GM18505 (cell line): Measurements from ENCODE around the gene SPPL2C.

Source experiments
- ATAC-seq: cut with Tn5 transposase; IDR thresholded peaks from one replicate; pipeline ENCODE4 v1.9.1; 2021; ENCODE audit not compliant: unreplicated experiment
- POLR2A ChIP-seq: IDR thresholded peaks from 4 replicates; pipeline ENCODE4 v1.6.1; 2011; ENCODE audit warnings: borderline replicate concordance; ENCODE audit not compliant: insufficient read depth, insufficient read length; ENCODE audit errors: extremely low read depth

Gene SPPL2C

DNA sequence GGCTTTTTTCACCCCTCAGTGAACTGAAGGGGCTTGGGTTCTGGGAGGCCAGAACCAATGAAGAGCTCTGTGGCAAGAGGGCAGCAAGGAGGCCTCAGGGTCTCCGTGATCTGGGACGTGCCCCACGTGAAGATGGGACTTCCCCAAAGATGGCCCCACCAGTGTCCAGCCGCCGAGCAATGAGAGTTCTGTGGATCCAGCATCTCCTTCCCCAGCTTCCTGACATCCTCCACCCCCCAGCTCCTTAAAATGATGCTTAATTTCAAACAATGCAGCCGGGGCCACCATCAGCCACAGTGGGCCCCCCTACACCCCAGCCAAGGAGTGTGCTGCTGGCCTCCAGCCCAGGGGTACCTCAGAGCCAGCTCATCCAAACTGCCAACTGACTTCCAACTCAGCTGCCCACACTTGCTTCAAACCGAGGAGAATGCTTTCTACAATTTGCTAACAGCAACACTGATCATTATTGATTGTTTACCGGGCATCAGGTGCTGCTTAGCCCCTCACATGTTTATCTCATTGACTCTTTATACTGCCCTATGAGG, 5.9 kb upstream of the SPPL2C start:
- TF ChIP-seq POLR2A = no peak
- no peak for ATAC-seq

DNA sequence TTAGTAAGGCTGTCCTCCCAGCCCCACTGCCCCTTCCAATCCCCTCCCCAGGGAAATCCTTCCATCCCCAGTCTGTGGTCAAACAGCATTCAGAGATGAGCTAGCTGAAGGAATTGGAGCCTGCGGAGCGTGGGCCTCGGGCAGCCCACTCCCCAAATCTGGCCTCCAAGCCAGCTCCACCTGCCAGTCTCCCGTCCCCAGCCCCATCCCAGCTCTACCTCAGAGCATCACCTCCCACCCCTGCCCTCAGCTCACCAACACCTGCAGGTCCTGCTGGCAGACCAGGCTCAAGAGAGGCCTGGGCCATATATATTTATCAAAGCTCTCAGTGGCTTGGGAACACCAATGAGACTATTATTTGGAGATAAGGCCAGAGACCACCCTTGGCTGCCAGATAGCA, 5.2 kb upstream of the SPPL2C start:
- no peak for ATAC-seq
- no peak for TF ChIP-seq POLR2A

DNA sequence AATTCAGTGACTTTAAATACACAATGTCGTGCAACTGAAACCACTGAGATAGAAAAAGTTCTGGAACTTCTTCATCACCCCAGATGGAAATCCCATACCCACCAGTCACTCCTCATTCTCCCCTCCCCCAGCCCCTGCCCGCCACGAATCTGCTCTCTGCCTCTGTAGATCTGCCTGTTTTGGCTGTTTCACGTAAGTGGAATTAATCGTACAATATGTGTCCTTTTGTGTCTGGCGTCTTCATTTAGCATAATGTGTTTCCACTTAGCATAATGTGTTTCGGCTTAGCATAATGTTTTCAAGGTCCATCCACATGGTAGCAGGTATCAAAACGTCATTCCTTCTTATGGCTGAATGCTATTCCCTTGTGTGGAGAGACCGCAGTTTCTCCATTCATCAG, 3.5 kb upstream of the SPPL2C start:
- ATAC-seq = no peak
- no peak for TF ChIP-seq POLR2A

DNA sequence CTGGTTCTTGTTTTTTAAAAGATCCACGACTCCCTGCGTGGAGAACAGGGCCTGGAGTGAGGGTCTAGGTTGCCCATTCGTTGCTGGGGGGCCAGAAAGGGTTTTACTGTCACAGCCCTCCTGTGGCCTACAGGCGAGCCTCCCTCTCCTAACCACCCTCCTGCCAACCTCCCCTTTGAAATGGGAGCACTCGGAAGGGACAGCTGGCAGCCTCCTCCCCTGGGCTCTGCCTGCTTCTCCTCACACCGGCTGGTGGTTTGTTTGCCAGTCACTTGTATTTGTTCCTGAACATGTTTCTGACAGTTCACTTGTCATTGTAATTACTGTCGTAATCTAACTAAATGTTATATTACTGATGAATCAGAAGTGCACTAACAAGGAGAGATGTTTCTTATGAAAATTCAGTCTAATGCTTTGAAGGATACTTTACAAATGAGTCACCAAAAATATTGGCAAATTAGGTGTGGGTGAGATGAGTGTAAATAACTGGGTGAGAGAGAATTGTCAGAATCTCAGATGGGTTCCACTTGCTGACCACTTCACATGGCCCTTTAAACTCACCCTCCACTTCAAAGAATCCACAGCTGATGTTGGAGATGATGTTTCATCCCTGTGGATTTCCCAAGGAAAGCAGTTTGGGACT, 2.7 kb upstream of the SPPL2C start:
- no peak for TF ChIP-seq POLR2A
- no peak for ATAC-seq

DNA sequence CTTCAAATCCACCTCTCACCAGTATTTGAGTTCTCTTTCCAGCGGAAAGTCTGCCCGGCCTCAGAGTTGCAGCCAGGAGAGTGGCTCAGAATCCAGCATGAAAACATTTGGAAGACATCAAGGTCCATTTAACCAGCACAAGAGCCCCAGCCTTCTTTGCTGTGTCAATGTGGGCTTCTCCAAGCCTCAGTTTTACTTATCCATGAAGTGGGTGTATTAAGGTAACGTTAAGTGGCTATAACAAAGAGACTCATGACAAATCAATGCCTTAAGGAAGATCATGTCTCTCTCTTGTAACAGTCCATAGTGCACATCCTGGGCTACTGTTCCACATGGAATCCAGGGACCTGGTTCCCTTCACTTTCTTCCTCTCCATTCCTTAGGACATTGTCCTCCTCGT, 959 bp upstream of the SPPL2C start:
- TF ChIP-seq POLR2A = no peak
- no peak for ATAC-seq

DNA sequence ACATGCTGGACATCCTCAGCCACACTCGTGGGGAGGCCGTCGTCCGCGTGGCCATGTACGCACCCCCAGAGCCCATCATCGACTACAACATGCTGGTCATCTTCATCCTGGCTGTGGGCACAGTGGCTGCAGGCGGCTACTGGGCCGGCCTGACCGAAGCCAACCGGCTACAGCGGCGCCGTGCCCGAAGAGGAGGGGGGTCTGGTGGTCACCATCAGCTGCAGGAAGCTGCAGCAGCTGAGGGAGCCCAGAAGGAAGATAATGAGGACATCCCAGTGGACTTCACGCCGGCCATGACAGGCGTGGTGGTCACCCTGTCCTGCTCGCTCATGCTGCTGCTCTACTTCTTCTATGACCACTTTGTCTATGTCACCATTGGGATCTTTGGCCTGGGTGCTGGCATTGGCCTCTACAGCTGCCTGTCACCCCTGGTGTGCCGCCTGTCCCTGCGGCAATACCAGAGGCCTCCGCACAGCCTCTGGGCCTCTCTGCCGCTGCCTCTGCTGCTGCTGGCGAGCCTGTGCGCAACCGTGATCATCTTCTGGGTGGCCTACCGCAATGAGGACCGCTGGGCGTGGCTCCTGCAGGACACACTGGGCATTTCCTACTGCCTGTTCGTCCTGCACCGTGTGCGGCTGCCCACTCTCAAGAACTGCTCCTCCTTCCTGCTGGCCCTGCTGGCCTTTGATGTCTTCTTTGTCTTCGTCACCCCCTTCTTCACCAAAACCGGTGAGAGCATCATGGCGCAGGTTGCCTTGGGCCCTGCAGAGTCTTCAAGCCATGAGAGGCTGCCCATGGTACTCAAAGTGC, 900 bp downstream of the SPPL2C start:
- no peak for ATAC-seq
- TF ChIP-seq POLR2A = no peak

DNA sequence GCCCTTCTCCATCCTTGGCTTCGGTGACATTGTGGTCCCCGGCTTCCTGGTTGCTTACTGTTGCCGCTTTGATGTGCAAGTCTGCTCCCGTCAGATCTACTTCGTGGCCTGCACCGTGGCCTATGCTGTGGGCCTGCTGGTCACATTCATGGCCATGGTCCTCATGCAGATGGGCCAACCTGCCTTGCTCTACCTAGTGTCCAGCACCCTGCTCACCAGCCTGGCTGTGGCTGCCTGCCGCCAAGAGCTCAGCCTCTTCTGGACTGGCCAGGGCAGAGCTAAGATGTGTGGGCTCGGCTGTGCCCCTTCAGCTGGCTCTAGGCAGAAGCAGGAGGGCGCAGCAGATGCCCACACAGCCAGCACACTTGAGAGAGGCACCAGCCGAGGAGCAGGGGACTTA, 1.5 kb downstream of the SPPL2C start:
- ATAC-seq = no peak
- TF ChIP-seq POLR2A = no peak

DNA sequence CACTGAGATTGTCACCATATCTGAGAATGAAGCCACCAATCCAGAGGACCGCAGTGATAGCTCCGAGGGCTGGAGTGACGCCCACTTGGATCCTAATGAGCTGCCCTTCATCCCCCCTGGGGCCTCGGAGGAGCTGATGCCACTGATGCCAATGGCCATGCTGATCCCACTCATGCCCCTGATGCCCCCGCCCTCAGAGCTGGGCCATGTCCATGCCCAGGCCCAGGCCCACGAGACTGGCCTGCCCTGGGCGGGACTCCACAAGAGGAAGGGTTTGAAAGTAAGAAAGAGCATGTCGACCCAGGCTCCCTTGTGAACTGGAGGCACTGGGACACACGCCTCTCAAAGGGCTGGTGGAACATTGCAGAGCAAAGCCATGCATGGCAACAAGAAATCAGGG, 2.0 kb downstream of the SPPL2C start:
- no peak for ATAC-seq
- TF ChIP-seq POLR2A = no peak

DNA sequence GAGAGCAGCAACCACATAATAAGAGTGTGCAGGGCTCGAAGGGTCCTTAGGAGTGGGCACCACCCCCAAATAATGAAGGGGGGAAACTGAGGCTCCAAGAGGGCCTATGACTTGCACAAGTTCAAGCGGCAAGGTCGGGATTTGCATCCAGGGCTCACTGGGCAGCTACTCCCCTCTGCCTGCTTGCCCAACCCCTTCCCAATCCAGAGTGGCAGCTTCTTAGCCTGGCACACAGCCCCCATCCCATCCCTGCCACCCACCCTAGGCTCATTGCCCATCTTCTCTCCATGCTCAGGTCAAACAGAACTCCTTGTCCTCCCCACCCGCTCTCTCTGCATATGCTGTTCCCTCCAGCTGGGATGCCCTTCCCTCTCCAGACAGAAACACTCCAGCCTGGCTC, 2.4 kb downstream of the SPPL2C start:
- no peak for ATAC-seq
- no peak for TF ChIP-seq POLR2A

DNA sequence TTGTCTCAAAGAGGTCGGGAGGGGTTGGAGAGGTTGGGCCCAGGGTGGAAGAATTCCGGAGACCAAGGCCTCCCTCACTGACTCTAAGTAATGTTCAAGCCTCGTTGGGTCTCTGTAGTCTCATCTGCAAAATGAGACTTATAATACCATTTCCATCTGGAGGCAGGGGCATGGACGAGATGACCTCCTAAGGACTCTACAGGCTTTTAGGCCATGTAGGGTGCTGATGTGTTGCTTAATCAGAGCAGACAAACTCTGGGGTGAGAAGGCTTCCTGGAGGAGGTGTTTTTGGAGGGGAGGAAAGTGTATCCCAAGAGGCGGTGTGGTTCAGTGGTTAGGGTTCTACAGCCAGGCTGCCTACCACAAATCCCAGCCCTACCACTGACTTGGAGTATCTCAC, 3.1 kb downstream of the SPPL2C start:
- no peak for ATAC-seq

DNA sequence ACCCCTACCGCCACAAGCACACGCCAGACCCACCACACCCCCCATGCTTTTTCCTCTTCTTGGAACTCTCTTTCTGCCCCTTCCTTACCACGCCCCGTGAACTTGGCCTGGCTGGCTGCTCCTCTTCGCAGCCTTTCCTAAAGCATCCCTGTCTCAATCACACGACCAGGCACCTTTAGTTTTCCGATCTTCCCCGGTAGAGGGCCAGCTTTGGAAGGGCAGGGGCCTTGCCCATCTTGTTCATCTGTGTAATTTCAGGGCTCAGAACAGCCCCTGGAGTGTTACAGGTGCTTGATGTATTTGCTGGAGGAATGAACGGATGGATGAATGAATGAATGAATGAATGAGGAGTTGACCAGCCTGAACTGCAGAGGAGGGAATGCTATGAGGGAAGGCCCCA, 3.7 kb downstream of the SPPL2C start:
- no peak for ATAC-seq
- TF ChIP-seq POLR2A = no peak

More for the DNA sequence above, 3.1 kb downstream of the SPPL2C start:
- no peak for TF ChIP-seq POLR2A

DNA sequence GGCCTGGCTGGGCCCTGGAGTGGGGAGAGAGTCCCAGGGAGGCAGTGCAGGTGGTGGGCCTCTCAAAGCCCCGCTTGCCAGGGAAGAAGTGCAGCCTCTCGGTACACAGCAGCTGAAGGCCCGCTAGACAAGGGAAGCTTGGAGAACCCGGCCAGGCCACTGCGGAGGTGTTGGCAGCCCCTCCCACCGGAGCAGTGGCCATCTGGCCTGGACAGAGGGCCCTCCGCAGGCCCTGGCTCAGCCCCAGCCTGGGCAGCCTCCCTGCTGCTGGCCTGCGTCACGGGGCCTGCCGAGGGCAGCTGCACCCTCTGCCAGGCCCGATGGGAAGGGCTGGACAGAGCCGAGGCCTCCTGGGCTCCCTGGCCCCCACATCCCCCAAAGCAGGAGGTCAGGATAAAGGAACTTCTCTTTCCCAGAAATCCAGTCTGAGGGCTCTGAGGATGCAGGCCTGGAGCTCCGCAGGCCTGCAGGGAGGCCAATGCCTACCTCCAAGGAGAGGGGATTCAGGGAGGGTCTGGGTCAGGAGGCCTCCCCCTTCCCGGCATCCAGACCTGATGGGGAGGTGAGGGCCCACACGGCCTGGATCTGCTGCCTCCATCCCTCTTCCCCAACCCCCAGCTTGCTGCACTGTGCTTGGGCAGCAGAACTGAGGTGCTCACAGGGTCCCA, 4.3 kb downstream of the SPPL2C start:
- ATAC-seq = no peak
- no peak for TF ChIP-seq POLR2A

DNA sequence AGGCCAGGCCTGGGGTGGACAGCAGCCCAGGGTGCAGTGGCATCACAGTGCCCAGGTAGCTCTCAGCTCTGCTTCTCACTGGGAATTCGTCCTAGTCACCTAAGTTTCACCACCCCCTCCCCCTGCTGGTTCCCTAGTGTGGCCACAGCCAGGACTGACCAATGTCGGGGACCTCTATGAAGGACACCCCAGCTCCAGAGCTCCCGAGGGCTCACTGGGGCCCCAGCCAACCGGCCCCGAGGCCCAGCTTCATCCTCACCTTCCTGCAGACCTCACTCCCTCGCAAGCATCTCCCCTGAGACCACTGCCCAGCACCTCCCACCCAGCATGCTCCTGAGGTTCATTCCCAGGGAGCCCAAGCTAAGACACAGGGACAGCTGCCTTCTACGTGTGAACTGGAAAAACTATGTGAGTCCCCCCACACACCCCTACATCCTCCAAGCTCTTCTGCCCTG, 4.9 kb downstream of the SPPL2C start:
- TF ChIP-seq POLR2A = no peak
- no peak for ATAC-seq

DNA sequence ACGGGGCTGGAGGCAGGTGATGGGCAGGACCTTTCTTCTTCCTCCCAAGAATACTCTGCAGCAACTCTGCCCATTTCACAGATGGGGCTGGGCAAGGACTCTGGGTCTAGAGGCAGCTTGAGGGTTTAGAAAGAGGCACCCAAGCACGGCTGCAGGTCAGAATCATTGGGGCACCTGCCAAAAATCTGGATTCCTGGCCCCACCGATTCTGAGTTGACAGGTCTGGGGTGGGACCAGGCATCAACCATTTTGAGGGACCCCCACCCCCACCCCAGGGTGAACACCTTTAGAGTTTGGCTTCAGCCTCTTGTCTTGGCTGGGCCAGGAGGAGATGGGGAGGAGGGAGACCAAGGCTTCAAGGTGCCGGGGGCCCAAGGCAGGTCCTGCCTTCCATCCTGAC, 5.3 kb downstream of the SPPL2C start:
- ATAC-seq = no peak

DNA sequence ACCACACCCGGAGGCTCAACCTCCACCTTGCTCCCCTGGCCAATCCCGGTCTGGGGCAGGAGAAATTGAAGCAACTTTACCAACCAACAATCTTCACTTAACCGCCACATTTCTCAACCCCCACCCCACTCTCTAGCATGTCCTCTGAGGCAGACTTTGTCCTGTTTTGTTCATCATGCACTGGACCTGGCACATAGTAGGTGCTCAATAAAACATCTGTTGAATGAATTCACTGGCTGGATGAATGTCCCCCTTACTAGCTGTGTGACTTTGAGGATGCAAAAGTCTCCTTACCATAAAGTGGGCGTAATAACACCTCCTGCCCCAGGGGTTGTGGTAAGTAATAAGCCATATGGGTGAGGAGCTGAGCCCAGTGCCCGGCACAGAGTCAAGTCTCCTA, 5.8 kb downstream of the SPPL2C start:
- ATAC-seq = no peak
- TF ChIP-seq POLR2A = no peak

More for the DNA sequence above, 5.3 kb downstream of the SPPL2C start:
- TF ChIP-seq POLR2A = no peak

DNA sequence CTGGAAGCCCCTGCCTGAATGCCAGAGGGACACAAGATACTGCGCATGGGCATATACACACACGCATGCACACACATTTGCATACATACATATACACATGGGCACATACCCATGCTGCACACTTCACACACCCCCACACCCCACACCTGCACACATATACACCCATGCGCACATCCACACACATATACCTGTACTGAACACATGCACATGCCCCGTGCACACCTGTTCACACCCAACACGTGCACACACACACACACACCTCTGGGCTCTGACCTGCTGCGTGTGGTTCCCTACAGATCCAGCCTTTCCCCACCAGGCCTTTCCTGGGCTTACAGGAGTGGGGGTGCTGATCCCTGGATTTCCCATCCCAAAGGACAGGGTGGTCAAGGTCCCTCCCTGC, 6.3 kb downstream of the SPPL2C start:
- TF ChIP-seq POLR2A = no peak
- ATAC-seq = no peak
